Left lung (tissue), 10 donors: Measurements from ENCODE around the gene SLC9A7. TPM values are rescaled to one million over a fixed set of nuclear protein-coding genes. Genes with fewer than 3 reads are reported as not detected.

Experiments used
- ATAC-seq: fragments of 200-7000 bp; cut with Tn5 transposase; one replicate; pipeline ENCODE4 v1.9.1; 2020; ENCODE audit warnings: moderate library complexity
- DNase-seq, 4 donors: peaks; one replicate each; pipeline ENCODE4 v3.0.0-alpha.2; 2013 to 2020
- H3K27ac ChIP-seq, 2 donors: fragments of 200-600 bp; sonication (generic) in 1 of 2; one replicate each; pipeline versions ENCODE4 v1.5.0 to v1.8.0; 2020 to 2021
- H3K27me3 ChIP-seq, 2 donors: fragments of 200-600 bp; sonication (generic) in 1 of 2; one replicate each; pipeline versions ENCODE4 v1.5.0 to v1.8.0; 2020 to 2021
- H3K36me3 ChIP-seq, 2 donors: fragments of 200-600 bp; sonication (generic) in 1 of 2; one replicate each; pipeline versions ENCODE4 v1.5.0 to v1.8.0; 2020 to 2021
- H3K4me1 ChIP-seq, 2 donors: fragments of 200-600 bp; one replicate each; pipeline ENCODE4 v1.8.0; 2021
- H3K4me3 ChIP-seq, 2 donors: fragments of 200-600 bp; sonication (generic) in 1 of 2; one replicate each; pipeline versions ENCODE4 v1.5.0 to v1.8.0; 2020 to 2021; ENCODE audit warnings: mild to moderate bottlenecking in 1 of 2
- H3K9me3 ChIP-seq, 2 donors: fragments of 200-600 bp; sonication (generic) in 1 of 2; one replicate each; pipeline versions ENCODE4 v1.5.0 to v1.8.0; 2020 to 2021
- intact Hi-C, 2 donors: fragments of 100-400 bp; cut with DNase I; formaldehyde crosslinking; loops; one replicate each; pipeline versions ENCODE4 v1.11.2 to v1.14.2; 2022
- polyA plus RNA-seq, 6 donors: library from polyadenylated mRNA; unstranded; fragments of 120-200 nt; gene quantifications; one replicate each; pipeline ENCODE4 v1.2.1, GENCODE V29; 2013; ENCODE audit not compliant: insufficient read length in 6 of 6
- total RNA-seq, 2 donors: library from RNA; stranded (reverse); fragmentation: NEBNext Ultra II Directional; extraction: Animal tissue kit (Norgen Biotek cat#: 25700); gene quantifications; one replicate each; pipeline ENCODE4 v1.2.1, GENCODE V29; 2021
- TF ChIP-seq, protein P1 (sequence below), 2 donors: fragments of 200-600 bp; sonication (generic) in 1 of 2; IDR thresholded peaks; one replicate each; pipeline versions ENCODE4 v1.5.0 to v1.8.0; 2021; ENCODE audit warnings: antibody characterized with exemption in 2 of 2
- donor health status: DM: no; HTN: yes; CAD: no.
- donor health status: DM: no; HTN: no; CAD: no.

The SLC9A7 gene
- total and polyA plus RNA-seq, 8 donors, result 2.3 to 10.5 (median 3.2) TPM

DNA sequence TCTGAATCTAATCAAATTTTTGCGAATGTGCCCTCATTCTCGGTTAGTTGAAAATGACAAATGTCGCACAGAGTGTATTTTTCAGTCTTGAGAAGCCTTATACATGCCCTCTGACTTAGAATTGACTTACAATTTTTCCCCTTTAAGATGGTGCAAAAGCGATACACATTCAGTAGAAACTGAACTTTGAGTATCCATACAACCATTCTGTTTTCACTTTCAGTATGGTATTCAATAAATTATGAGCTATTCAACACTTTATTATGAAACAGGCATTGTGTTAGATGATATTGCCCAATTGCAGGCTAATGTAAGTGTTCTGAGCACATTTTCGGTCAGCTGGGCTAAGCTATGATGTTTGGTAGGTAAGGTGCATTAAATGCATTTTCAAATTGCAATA is 43.4 kb downstream of the SLC9A7 start:
- Histone ChIP-seq H3K27ac (no peak overlapping the region), H3K9me3 (no peaks in the 10 kb centered on the region), H3K4me1 (no peaks in the 10 kb centered on the region), H3K36me3 (no peaks in the 10 kb centered on the region), H3K27me3 (no peaks in the 10 kb centered on the region), H3K4me3 (no peak overlapping the region)
- no peak for DNase-seq
- intact Hi-C loops, result no loop called here
- TF ChIP-seq, protein P1, sequence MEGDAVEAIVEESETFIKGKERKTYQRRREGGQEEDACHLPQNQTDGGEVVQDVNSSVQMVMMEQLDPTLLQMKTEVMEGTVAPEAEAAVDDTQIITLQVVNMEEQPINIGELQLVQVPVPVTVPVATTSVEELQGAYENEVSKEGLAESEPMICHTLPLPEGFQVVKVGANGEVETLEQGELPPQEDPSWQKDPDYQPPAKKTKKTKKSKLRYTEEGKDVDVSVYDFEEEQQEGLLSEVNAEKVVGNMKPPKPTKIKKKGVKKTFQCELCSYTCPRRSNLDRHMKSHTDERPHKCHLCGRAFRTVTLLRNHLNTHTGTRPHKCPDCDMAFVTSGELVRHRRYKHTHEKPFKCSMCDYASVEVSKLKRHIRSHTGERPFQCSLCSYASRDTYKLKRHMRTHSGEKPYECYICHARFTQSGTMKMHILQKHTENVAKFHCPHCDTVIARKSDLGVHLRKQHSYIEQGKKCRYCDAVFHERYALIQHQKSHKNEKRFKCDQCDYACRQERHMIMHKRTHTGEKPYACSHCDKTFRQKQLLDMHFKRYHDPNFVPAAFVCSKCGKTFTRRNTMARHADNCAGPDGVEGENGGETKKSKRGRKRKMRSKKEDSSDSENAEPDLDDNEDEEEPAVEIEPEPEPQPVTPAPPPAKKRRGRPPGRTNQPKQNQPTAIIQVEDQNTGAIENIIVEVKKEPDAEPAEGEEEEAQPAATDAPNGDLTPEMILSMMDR (IDR thresholded peaks at IDR 0.05), result no peak
- no peak for ATAC-seq

DNA sequence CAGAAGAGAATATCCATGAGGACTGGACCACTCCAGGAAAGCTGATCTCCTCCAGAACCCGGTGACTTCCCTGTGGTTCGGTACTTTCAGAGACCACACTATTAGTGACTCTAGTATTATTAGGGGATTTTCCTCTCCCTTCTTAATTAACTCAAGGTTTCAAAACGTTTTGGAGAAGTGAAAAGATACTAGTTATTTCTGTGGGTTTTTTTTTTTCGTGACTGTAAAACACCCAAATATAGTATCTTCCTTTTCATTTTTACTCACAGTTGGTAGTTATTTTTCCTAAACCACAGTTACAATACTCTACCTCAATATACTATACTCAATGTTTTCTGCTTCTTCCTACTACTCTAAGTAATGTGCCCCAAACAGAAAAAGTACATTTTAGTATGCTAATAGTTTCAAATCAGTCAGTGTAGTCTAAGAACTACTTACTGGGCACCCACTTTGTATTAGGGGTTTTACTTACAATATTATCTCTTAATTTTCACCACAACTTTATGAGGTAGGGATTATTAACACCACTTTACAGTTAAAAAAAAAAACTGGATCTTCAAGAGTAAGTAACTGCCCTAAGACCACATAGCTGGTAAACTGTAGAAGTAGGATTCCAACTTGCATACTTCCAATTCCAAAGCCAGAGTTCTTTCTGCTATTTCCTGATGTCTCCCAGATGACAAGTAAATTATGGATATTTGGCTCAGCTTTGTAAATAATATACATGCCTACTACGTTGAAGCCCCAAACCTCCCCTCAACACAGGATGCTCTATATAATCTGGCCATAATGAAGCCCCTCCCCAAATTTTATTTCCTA is 45.0 kb downstream of the SLC9A7 start:
- TF ChIP-seq, protein P1 (IDR thresholded peaks at IDR 0.05), result no peak
- Histone ChIP-seq H3K27me3 (no peaks in the 10 kb centered on the region), H3K9me3 (no peaks in the 10 kb centered on the region), H3K27ac (no peak overlapping the region), H3K4me1 (no peaks in the 10 kb centered on the region), H3K36me3 (no peaks in the 10 kb centered on the region), H3K4me3 (no peak overlapping the region)
- ATAC-seq (no peak), DNase-seq (no peak)
- intact Hi-C loops, result no loop called here

DNA sequence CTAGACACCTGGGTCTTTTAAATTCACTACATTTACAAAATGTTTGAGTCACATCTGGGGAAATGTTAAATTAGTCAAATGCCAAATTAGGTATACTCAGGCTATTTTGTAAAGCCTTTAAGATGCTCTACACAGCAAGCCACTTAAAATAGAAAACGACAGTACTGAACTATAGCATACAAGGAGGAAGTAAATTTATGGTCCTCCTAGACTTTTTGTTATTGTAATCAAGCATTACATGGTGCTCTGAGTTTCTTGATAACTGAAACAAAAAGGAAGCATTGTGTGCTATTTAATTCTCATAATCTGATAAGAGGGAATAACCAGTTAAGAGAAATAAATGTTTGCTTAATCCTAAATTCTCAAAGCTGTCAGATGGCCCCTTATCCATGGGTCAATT is 46.2 kb downstream of the SLC9A7 start:
- H3K36me3 ChIP-seq, result no peaks in the 10 kb centered on the region
- H3K4me3 ChIP-seq, result no peak overlapping the region
- DNase-seq (no peak), ATAC-seq (no peak)
- TF ChIP-seq, protein P1 (IDR thresholded peaks at IDR 0.05), result no peak
- H3K9me3 ChIP-seq, result no peaks in the 10 kb centered on the region
- no peaks in the 10 kb centered on the region for H3K4me1 ChIP-seq
- H3K27me3 ChIP-seq, result no peaks in the 10 kb centered on the region
- intact Hi-C loops, result no loop called here
- H3K27ac ChIP-seq, result no peak overlapping the region

DNA sequence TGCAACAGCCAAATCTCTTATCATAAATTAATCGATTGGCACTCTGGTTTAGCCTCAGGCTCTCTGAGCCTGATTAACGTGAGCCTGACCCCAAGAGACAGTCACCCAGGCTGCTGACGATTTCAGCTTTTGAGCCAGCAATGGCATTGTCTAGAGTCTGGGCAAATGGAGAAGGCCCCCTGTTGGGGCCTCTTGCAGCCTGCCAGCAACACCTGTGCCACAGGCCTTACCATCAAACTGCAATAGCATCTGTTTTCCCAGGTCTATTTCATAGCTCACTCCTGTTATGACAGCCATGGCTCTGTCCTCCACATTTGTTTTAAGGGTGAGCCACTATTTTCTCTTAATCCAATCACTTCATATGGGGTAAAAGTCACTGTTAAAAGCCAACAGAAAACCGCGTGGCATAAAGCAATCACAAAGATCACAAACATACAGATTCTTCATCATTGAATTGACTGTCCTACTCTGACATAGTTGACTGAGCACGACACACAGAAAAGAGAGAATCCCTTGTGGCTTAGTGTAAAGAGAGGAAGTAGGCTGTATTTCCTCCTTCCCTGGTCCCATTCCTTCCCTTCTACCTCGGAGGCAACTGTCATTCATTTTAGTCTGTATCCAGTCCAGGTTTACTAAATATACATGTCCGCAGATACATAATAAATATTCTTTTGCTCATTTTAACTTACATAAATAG is 47.8 kb downstream of the SLC9A7 start:
- Histone ChIP-seq H3K9me3 (no peaks in the 10 kb centered on the region), H3K4me3 (no peak overlapping the region), H3K27ac (no peak overlapping the region), H3K36me3 (no peaks in the 10 kb centered on the region), H3K4me1 (no peaks in the 10 kb centered on the region), H3K27me3 (no peaks in the 10 kb centered on the region)
- DNase-seq, result no peak
- intact Hi-C loops, result no loop called here
- TF ChIP-seq, protein P1 (IDR thresholded peaks at IDR 0.05), result no peak
- no peak for ATAC-seq

DNA sequence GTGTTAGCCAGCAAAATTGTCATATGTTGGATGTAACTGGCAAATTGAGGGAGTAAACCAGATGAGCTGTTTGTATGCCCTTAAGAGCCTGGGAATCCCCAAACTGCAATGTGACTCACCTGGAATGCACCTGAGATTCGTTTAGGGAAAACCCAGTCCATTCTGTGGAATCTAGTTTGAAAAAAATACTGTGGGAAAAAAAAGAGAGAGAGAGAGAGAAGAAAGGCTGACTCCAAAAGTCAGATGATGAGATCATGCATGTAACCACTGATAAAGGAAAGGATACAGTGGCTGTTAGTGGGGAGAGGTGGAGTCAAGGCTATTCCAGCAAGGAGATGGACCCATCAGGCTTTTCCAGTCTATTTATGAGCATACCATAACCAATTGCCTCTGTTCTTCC is 48.5 kb downstream of the SLC9A7 start:
- Histone ChIP-seq H3K4me3 (no peak overlapping the region), H3K36me3 (no peaks in the 10 kb centered on the region), H3K9me3 (no peaks in the 10 kb centered on the region), H3K4me1 (no peaks in the 10 kb centered on the region), H3K27me3 (no peaks in the 10 kb centered on the region), H3K27ac (no peak overlapping the region)
- DNase-seq, result no peak
- peak; percentile 32 for ATAC-seq
- intact Hi-C loops, result no loop called here
- TF ChIP-seq, protein P1 (IDR thresholded peaks at IDR 0.05), result no peak
